WERI-Rb-1 (cell line): ENCODE data around the gene UCMA.
"Not testable (repeated sequence)": the region's sequence is repeated elsewhere in the genome, so short reads cannot be mapped to it uniquely, and the experiment has no call there.

Experiments used
- DNase-seq: peaks from one replicate; pipeline ENCODE4 v3.0.0-alpha.2; 2020
- H3K27ac ChIP-seq: fragments of 250-450 bp; sonication (Bioruptor Pico); 2 replicates; pipeline ENCODE4 v1.5.1; 2020; ENCODE audit warnings: mild to moderate bottlenecking, moderate library complexity
- H3K27me3 ChIP-seq: fragments of 250-450 bp; sonication (Bioruptor Pico); 2 replicates; pipeline ENCODE4 v1.5.1; 2021; ENCODE audit warnings: mild to moderate bottlenecking, low read depth, moderate library complexity; ENCODE audit not compliant: insufficient read depth, severe bottlenecking
- H3K36me3 ChIP-seq: fragments of 250-450 bp; sonication (Bioruptor Pico); 2 replicates; pipeline ENCODE4 v1.5.1; 2020; ENCODE audit warnings: mild to moderate bottlenecking, moderate library complexity
- H3K4me3 ChIP-seq: 2 replicates; pipeline ENCODE4 v1.5.1; 2011; ENCODE audit warnings: low read depth, mild to moderate bottlenecking, control low read depth, low read length
- H3K9me3 ChIP-seq: fragments of 250-450 bp; sonication (Bioruptor Pico); 2 replicates; pipeline ENCODE4 v1.5.1; 2021; ENCODE audit warnings: mild to moderate bottlenecking, moderate library complexity; ENCODE audit not compliant: severe bottlenecking
- CTCF ChIP-seq: IDR thresholded peaks from 2 replicates; pipeline ENCODE4 v1.5.1; 2011; ENCODE audit warnings: low read depth, mild to moderate bottlenecking, control low read depth, inconsistent platforms, low read length

Gene UCMA

GRCh38 chr10:13256627-13257026 is 22.5 kb upstream of the UCMA start:
- Histone ChIP-seq H3K36me3 (no peaks in the 10 kb centered on the region), H3K27ac (no peak overlapping the region), H3K27me3 (no peaks in the 10 kb centered on the region), H3K4me3 (no peak overlapping the region), H3K9me3 (no peaks in the 10 kb centered on the region)
- DNase-seq, result no peak
- no peak for TF ChIP-seq CTCF

GRCh38 chr10:13253726-13254125 is 19.6 kb upstream of the UCMA start:
- DNase-seq, result no peak
- Histone ChIP-seq H3K4me3 (no peak overlapping the region), H3K9me3 (no peaks in the 10 kb centered on the region), H3K27me3 (no peaks in the 10 kb centered on the region), H3K36me3 (no peaks in the 10 kb centered on the region), H3K27ac (no peak overlapping the region)
- no peak for TF ChIP-seq CTCF

- Histone ChIP-seq H3K4me3 (no peak overlapping the region), H3K9me3 (no peaks in the 10 kb centered on the region), H3K27ac (no peak overlapping the region), H3K27me3 (no peaks in the 10 kb centered on the region), H3K36me3 (no peaks in the 10 kb centered on the region)
- DNase-seq, result no peak
- no peak for TF ChIP-seq CTCF
Measured at GRCh38 chr10:13247784-13248183, 13.6 kb upstream of the UCMA start.

GRCh38 chr10:13247246-13247645 is 13.1 kb upstream of the UCMA start:
- Histone ChIP-seq H3K27me3 (no peaks in the 10 kb centered on the region), H3K27ac (no peak overlapping the region), H3K36me3 (no peaks in the 10 kb centered on the region), H3K9me3 (no peaks in the 10 kb centered on the region), H3K4me3 (no peak overlapping the region)
- DNase-seq, result no peak
- no peak for TF ChIP-seq CTCF

GRCh38 chr10:13242260-13242659 is 8.1 kb upstream of the UCMA start:
- not testable (repeated sequence) for DNase-seq, H3K27me3 ChIP-seq, H3K4me3 ChIP-seq, H3K36me3 ChIP-seq, H3K9me3 ChIP-seq, H3K27ac ChIP-seq

GRCh38 chr10:13241613-13242012 is 7.4 kb upstream of the UCMA start:
- Histone ChIP-seq H3K36me3 (no peaks in the 10 kb centered on the region), H3K27ac (no peak overlapping the region), H3K9me3 (no peaks in the 10 kb centered on the region), H3K27me3 (no peaks in the 10 kb centered on the region), H3K4me3 (no peak overlapping the region)
- TF ChIP-seq CTCF, result no peak
- DNase-seq, result no peak
